Measurements from ENCODE around the gene USP35.
A peak's percentile ranks its signal among the peaks of the same experiment; 100 is the strongest.

Gene USP35, protein sequence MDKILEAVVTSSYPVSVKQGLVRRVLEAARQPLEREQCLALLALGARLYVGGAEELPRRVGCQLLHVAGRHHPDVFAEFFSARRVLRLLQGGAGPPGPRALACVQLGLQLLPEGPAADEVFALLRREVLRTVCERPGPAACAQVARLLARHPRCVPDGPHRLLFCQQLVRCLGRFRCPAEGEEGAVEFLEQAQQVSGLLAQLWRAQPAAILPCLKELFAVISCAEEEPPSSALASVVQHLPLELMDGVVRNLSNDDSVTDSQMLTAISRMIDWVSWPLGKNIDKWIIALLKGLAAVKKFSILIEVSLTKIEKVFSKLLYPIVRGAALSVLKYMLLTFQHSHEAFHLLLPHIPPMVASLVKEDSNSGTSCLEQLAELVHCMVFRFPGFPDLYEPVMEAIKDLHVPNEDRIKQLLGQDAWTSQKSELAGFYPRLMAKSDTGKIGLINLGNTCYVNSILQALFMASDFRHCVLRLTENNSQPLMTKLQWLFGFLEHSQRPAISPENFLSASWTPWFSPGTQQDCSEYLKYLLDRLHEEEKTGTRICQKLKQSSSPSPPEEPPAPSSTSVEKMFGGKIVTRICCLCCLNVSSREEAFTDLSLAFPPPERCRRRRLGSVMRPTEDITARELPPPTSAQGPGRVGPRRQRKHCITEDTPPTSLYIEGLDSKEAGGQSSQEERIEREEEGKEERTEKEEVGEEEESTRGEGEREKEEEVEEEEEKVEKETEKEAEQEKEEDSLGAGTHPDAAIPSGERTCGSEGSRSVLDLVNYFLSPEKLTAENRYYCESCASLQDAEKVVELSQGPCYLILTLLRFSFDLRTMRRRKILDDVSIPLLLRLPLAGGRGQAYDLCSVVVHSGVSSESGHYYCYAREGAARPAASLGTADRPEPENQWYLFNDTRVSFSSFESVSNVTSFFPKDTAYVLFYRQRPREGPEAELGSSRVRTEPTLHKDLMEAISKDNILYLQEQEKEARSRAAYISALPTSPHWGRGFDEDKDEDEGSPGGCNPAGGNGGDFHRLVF

GRCh38 chr11:78188286-78189173 is at the start of gene USP35, which contains the start of gene KCTD21:
TSS of gene USP35 (plus strand) at chr11:78188919. CDS start at chr11:78196246, 7,327 bp downstream.
TSS of gene KCTD21 (minus strand) at chr11:78188626. CDS start at chr11:78174554, 14,072 bp downstream.
- peak within 1 kb of the TSS; percentile 92 for H3K4me2 ChIP-seq (ENCODE audit: low read depth, low read length, poor library complexity, severe bottlenecking)
- H3K4me1 ChIP-seq (ENCODE audit: insufficient read depth, low read length, poor library complexity, severe bottlenecking), result peaks cover 41% of the 10 kb centered on the region
- TF ChIP-seq, protein P1, sequence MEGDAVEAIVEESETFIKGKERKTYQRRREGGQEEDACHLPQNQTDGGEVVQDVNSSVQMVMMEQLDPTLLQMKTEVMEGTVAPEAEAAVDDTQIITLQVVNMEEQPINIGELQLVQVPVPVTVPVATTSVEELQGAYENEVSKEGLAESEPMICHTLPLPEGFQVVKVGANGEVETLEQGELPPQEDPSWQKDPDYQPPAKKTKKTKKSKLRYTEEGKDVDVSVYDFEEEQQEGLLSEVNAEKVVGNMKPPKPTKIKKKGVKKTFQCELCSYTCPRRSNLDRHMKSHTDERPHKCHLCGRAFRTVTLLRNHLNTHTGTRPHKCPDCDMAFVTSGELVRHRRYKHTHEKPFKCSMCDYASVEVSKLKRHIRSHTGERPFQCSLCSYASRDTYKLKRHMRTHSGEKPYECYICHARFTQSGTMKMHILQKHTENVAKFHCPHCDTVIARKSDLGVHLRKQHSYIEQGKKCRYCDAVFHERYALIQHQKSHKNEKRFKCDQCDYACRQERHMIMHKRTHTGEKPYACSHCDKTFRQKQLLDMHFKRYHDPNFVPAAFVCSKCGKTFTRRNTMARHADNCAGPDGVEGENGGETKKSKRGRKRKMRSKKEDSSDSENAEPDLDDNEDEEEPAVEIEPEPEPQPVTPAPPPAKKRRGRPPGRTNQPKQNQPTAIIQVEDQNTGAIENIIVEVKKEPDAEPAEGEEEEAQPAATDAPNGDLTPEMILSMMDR (conservative IDR thresholded peaks at IDR 0.05; ENCODE audit: low read length), result no peak
- TF ChIP-seq EZH2phosphoT487 (IDR thresholded peaks at IDR 0.05; ENCODE audit: borderline replicate concordance), result no peak
- H3K9me3 ChIP-seq (ENCODE audit: insufficient read depth, low read depth, low read length), result no peaks in the 10 kb centered on the region
- peak within 1 kb of the TSS; percentile 75 for H3K9ac ChIP-seq (ENCODE audit: low read depth, low read length, poor library complexity, severe bottlenecking)
- H2AFZ ChIP-seq (ENCODE audit: low read length), result peak within 1 kb of the TSS; percentile 85
- no peaks in the 10 kb centered on the region for H3K36me3 ChIP-seq (ENCODE audit: insufficient read depth, low read length)
- H3K79me2 ChIP-seq (ENCODE audit: insufficient read depth, low read length), result peaks cover 18% of the 10 kb centered on the region; the same call in 1 of the 2 replicates
- H3F3A ChIP-seq (ENCODE audit: low read depth), result no peaks in the 10 kb centered on the region
- H4K20me1 ChIP-seq (ENCODE audit: insufficient read depth, low read length, poor library complexity, severe bottlenecking), result no peaks in the 10 kb centered on the region
- no peaks in the 10 kb centered on the region for H3K9me2 ChIP-seq (replicated peaks; ENCODE audit: low read depth, low read length)
- peak within 1 kb of the TSS; percentile 87 for H3K4me3 ChIP-seq (ENCODE audit: low read length, poor library complexity, severe bottlenecking)
- H3K27me3 ChIP-seq (ENCODE audit: insufficient read depth, low read length, poor library complexity, severe bottlenecking), result no peaks in the 10 kb centered on the region

DNA sequence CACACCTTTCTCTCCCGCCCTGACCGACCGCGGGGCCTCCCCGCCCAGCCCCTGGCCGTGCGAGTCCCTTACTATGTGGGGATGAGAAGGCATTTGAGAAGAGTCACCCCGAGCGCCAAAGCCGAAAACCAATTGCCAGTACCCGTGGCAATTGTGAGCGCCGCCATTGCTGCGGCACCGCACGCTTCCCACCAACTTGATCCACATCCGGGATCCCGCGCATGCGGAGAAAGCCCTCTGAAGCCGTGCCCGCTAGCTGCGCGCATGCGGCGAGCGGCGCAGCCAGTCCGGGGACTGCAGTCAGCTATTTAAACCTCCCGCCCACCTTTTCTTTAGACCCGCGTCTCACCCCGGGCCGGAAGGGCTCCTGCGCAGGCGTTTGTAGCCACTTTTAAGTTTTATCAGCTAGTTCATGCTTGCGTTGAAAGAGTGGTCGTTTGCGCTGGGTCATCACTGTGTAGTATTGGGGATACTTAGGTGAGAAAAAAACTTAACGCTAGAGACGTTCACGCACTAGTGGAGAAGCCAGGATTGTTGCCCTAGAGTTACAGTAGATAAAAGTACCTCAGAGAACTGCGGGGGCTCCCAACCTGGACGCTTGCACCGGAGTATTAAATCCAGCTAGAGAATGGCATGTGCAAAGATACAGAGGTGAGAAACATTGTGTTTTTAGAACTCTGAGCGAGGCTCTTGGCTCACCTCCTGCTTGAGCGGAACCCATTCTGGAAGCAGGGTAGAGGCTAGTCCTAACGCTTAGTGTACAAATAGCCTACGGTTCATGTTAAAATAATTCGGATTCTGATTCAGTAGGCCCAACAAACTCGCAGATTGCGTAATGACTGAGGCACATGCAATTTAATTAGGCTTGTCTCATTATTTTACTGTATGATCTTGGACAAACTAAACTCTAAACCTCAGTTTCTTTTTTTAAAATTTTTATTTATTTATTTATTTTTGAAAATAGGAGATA is 49.0 kb upstream of the USP35 start, which contains the start of gene ALG8:
ALG8 (minus strand) TSS at position 205 of the 970 bp plus-strand sequence; CDS start at position 167, 38 bp downstream.
- H4K20me1 ChIP-seq (ENCODE audit: insufficient read depth, low read length, poor library complexity, severe bottlenecking), result no peaks in the 10 kb centered on the region
- peak within 1 kb of the TSS; percentile 90 for H2AFZ ChIP-seq (ENCODE audit: low read length)
- H3K9me3 ChIP-seq (ENCODE audit: insufficient read depth, low read depth, low read length), result no peaks in the 10 kb centered on the region
- no peaks in the 10 kb centered on the region for H3K9me2 ChIP-seq (replicated peaks; ENCODE audit: low read depth, low read length)
- H3K4me2 ChIP-seq (ENCODE audit: low read depth, low read length, poor library complexity, severe bottlenecking), result peak within 1 kb of the TSS; percentile 85
- H3K9ac ChIP-seq (ENCODE audit: low read depth, low read length, poor library complexity, severe bottlenecking), result peak within 1 kb of the TSS; percentile 83
- H3K27me3 ChIP-seq (ENCODE audit: insufficient read depth, low read length, poor library complexity, severe bottlenecking), result no peaks in the 10 kb centered on the region
- TF ChIP-seq, protein P1 (conservative IDR thresholded peaks at IDR 0.05; ENCODE audit: low read length), result no peak
- no peak for TF ChIP-seq EZH2phosphoT487 (IDR thresholded peaks at IDR 0.05; ENCODE audit: borderline replicate concordance)
- H3K36me3 ChIP-seq (ENCODE audit: insufficient read depth, low read length), result no peaks in the 10 kb centered on the region
- H3K79me2 ChIP-seq (ENCODE audit: insufficient read depth, low read length), result peaks cover 26% of the 10 kb centered on the region
- no peaks in the 10 kb centered on the region for H3F3A ChIP-seq (ENCODE audit: low read depth)
- H3K4me1 ChIP-seq (ENCODE audit: insufficient read depth, low read length, poor library complexity, severe bottlenecking), result peaks cover 16% of the 10 kb centered on the region
- H3K4me3 ChIP-seq (ENCODE audit: low read length, poor library complexity, severe bottlenecking), result peak within 1 kb of the TSS; percentile 89
